Activated CD4-positive, alpha-beta T cell treated with anti-CD3 and anti-CD28 coated beads, Interleukin-2, amount 50 U/mL, for 1 hour (primary cell): Measurements from ENCODE around the gene RPS6KA2.

ENCODE experiments used
- DNase-seq: peaks from one replicate; pipeline ENCODE4 v3.0.0-alpha.2; 2020

RPS6KA2 gene

GRCh38 chr6:166461821-166462460, 165.1 kb downstream of the RPS6KA2 start:
- DNase-seq: no peak

- DNase-seq: no peak
These were observed 166.3 kb downstream of the RPS6KA2 start for GRCh38 chr6:166460473-166461437.

- no peak for DNase-seq
These were observed 167.1 kb downstream of the RPS6KA2 start for GRCh38 chr6:166459906-166460305.

- no peak for DNase-seq
These were observed 167.8 kb downstream of the RPS6KA2 start for GRCh38 chr6:166459272-166459671.

GRCh38 chr6:166456395-166457156, 170.5 kb downstream of the RPS6KA2 start:
- DNase-seq: peak; percentile 20

GRCh38 chr6:166454692-166455515, 172.1 kb downstream of the RPS6KA2 start:
- DNase-seq: no peak

- DNase-seq: no peak
These were observed 173.4 kb downstream of the RPS6KA2 start for GRCh38 chr6:166453651-166454050.

GRCh38 chr6:166450167-166450873, 176.7 kb downstream of the RPS6KA2 start:
- no peak for DNase-seq

GRCh38 chr6:166449641-166450040, 177.4 kb downstream of the RPS6KA2 start:
- DNase-seq: no peak

- no peak for DNase-seq
These were observed 178.0 kb downstream of the RPS6KA2 start for GRCh38 chr6:166449036-166449435.

- no peak for DNase-seq
These were observed 178.6 kb downstream of the RPS6KA2 start for GRCh38 chr6:166448432-166448831.

- no peak for DNase-seq
These were observed 180.4 kb downstream of the RPS6KA2 start for GRCh38 chr6:166446567-166447065.

- no peak for DNase-seq
These were observed 180.9 kb downstream of the RPS6KA2 start for GRCh38 chr6:166446146-166446545.

- no peak for DNase-seq
These were observed 182.6 kb downstream of the RPS6KA2 start for GRCh38 chr6:166444446-166444845.

GRCh38 chr6:166443166-166443565, 183.9 kb downstream of the RPS6KA2 start:
- DNase-seq: no peak

GRCh38 chr6:166442131-166442685, 184.8 kb downstream of the RPS6KA2 start:
- no peak for DNase-seq

- DNase-seq: no peak
These were observed 185.5 kb downstream of the RPS6KA2 start for GRCh38 chr6:166441325-166442078.

GRCh38 chr6:166440729-166441128, 186.3 kb downstream of the RPS6KA2 start:
- no peak for DNase-seq

- DNase-seq: no peak
These were observed 186.9 kb downstream of the RPS6KA2 start for GRCh38 chr6:166440106-166440505.

- no peak for DNase-seq
These were observed 187.5 kb downstream of the RPS6KA2 start for GRCh38 chr6:166439366-166440091.
